Astrocyte of the spinal cord (primary cell): Measurements from ENCODE around the gene ELFN2.

Experiments
- DNase-seq: peaks from one replicate; pipeline ENCODE4 v3.0.0; 2011; ENCODE audit warnings: low read depth, low spot score
- H3K4me3 ChIP-seq: 2 replicates; pipeline ENCODE4 v1.5.1; 2011; ENCODE audit warnings: low read depth, mild to moderate bottlenecking, low read length, moderate library complexity
- in situ Hi-C: cut with HindIII; loops from 2 replicates; pipeline ENCODE4 v1.10.0; 2017; ENCODE audit warnings: low sequenced_read_pairs
- TF ChIP-seq, protein P1 (sequence below): IDR thresholded peaks from 2 replicates; pipeline ENCODE4 v1.5.1; 2012; ENCODE audit warnings: low read depth, mild to moderate bottlenecking, low read length, inconsistent platforms

ELFN2 gene

DNA sequence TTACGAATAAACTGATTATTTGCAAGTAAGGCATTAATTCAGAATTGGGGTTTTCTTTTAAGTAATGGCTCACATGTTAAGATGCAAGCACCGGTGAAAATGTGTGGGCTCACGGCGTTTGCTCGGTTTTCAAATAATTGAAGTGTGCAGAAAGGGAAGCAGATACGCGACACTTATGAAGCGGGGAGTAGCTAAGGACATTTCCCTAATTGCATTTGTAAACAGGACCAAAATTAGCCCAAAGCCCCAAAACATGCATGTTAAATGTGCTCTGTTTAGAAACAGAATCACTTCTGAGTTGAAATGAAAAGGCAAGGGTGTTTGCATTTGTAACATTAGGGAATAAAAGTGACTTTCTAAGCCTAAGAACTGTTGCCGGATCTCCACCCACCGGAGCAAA, 61.3 kb downstream of the ELFN2 start:
- DNase-seq: no peak
- TF ChIP-seq, protein P1, sequence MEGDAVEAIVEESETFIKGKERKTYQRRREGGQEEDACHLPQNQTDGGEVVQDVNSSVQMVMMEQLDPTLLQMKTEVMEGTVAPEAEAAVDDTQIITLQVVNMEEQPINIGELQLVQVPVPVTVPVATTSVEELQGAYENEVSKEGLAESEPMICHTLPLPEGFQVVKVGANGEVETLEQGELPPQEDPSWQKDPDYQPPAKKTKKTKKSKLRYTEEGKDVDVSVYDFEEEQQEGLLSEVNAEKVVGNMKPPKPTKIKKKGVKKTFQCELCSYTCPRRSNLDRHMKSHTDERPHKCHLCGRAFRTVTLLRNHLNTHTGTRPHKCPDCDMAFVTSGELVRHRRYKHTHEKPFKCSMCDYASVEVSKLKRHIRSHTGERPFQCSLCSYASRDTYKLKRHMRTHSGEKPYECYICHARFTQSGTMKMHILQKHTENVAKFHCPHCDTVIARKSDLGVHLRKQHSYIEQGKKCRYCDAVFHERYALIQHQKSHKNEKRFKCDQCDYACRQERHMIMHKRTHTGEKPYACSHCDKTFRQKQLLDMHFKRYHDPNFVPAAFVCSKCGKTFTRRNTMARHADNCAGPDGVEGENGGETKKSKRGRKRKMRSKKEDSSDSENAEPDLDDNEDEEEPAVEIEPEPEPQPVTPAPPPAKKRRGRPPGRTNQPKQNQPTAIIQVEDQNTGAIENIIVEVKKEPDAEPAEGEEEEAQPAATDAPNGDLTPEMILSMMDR: no peak
- in situ Hi-C loops: no loop called here
- H3K4me3 ChIP-seq: no peak overlapping the region

DNA sequence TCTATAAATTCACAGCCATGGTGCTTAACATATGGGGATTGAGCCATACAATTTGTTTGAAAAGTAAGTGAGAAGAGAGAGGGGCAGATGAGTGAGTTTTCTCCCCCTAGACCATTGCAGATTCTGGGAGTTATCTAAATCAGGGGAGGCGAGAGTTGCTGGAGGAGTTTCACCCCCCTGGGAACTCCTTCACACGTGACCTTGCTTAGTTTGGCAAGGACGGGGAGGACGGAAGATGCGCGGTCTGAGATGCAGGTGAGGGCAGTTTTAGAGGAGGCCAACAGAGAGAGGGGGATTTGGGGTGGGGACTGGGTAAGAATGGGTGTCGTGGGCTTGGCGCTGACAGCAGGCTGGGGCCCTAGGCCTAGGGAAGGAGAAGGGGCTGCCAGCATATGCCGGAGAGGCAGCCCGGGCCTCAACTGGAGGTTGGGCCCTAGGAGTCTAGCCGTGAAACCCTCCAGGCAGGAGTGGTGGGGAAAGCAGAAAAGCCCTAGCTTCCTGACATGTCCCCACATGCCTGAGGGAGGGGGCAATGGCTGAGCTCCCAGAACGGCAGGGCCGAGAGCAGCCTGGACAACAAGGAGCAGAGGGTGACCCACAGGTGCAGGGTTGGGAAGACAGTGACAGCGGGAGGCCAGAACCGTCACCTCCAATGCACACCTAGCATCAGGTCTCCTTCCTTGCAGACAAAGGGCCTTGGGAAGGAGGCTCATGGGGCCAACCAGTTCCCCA, 63.9 kb downstream of the ELFN2 start:
- no peak for DNase-seq
- TF ChIP-seq, protein P1: no peak
- in situ Hi-C loops: no loop called here
- H3K4me3 ChIP-seq: no peak overlapping the region

DNA sequence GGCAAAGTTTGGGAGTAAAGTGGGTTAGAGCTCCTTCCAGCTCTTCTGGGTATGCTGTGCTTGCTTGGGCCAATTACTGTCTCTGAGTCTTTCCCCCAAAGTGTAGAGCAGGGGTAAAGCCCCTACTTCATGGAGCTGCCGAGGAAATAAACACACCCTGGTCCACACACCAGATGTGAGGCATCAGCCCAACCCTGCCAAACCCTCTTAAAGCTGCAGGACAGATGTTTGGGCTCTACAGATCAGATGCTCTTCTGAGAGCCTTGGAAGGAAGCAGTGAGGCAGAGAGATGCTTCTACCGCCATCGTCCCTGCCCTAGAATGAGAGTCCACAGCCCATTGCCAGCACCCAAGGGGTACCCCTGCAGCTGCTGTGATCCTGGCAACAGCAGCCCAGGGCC, 64.7 kb downstream of the ELFN2 start:
- no peak for DNase-seq
- in situ Hi-C loops: no loop called here
- H3K4me3 ChIP-seq: no peak overlapping the region
- TF ChIP-seq, protein P1: no peak

DNA sequence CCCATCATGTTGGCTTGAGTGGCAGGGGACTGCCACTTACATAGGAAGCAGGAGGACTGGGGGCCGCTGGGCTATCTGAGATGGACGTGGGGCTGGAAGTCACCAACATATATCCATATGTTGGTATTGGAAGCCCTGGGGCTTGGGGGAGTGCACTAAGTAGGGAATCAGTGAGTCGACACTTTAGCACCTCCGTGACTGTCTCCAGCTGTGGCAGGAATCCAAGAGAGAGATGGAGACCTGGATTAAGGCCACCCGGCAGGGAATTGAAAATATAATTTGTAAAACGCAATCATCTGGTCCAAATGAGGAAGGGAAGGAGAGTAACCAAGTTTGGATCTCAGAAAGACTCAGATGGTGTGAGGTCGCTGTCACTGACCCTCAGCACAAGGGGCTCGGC, 68.4 kb downstream of the ELFN2 start:
- in situ Hi-C loops: no loop called here
- TF ChIP-seq, protein P1: no peak
- no peak overlapping the region for H3K4me3 ChIP-seq
- no peak for DNase-seq

DNA sequence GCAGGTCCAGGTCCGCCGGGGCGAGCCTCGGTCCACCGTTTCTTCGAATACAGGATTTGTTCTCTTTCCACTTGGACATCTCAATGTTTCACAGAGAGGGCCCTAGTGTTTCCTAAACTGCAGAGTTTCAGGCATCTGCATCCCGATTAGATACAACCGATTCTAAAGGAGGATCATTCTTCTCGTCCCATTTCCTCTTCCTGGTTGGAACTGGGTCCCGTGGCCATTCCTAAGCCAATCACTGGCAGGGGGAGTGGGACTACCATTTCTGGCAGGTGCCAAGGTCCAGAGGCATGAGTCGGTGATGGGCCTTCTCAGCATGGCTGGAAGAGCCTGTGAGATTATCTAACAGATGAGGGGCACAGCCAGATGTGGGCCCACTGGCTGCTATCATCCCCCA, 68.9 kb downstream of the ELFN2 start:
- no peak overlapping the region for H3K4me3 ChIP-seq
- in situ Hi-C loops: no loop called here
- TF ChIP-seq, protein P1: no peak
- DNase-seq: no peak

DNA sequence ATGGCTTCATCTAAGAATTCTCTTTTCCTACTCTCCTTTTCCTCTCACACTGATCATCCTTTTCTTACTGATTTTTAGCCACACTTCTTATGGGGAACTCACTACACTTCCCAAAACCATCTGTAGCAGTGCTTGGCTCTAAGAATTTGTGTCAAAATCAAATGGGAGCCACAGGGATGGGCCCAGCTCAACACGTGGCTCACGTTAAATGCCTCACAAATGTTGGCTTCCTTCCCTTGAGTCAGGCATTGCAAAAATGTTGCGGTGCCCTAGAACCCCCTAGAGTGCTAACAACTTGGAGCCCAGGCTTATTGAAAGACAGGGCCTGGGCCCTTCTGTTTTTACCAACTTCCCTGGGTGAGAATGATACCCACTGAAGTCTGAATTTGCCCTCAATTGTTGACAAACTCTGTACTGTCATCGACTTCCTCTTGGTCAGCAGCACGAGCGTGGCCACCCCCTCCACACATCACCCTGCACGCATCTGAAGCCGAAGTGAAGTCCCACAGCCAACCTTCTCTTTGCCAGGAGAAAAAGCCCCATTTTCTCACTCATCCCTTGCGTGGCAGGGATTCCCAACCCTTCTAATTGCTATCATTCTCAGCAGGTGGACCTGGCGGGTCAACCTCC, 69.7 kb downstream of the ELFN2 start:
- DNase-seq: no peak
- in situ Hi-C loops: no loop called here
- TF ChIP-seq, protein P1: no peak
- no peak overlapping the region for H3K4me3 ChIP-seq
